NT2/D1 (cell line): ENCODE results near the gene SGK1.

ENCODE experiments used
- DNase-seq: peaks from one replicate; pipeline ENCODE4 v3.0.0-alpha.2; 2011; ENCODE audit warnings: low read depth, low spot score
- H3K27me3 ChIP-seq: 2 replicates; pipeline ENCODE4 v1.6.0; 2011; ENCODE audit warnings: mild to moderate bottlenecking; ENCODE audit not compliant: insufficient read length, insufficient read depth
- H3K36me3 ChIP-seq: 2 replicates; pipeline ENCODE4 v1.6.1; 2011; ENCODE audit warnings: mild to moderate bottlenecking, low read length, mixed read lengths; ENCODE audit not compliant: insufficient read depth, insufficient read length
- H3K4me1 ChIP-seq: 2 replicates; pipeline ENCODE4 v1.5.1; 2011; ENCODE audit not compliant: insufficient read depth, insufficient read length
- H3K4me3 ChIP-seq: 2 replicates; pipeline ENCODE4 v1.5.1; 2011; ENCODE audit warnings: low read depth; ENCODE audit not compliant: insufficient read length
- H3K9ac ChIP-seq: 2 replicates; pipeline ENCODE4 v1.6.0; 2011; ENCODE audit warnings: low read depth; ENCODE audit not compliant: insufficient read length
- H3K9me3 ChIP-seq: 2 replicates; pipeline ENCODE4 v1.5.1; 2011; ENCODE audit warnings: mild to moderate bottlenecking, low read length; ENCODE audit not compliant: insufficient read depth
- SUZ12 ChIP-seq: IDR thresholded peaks from 2 replicates; pipeline ENCODE4 v1.6.1; 2011; ENCODE audit not compliant: insufficient read length, insufficient read depth; ENCODE audit errors: extremely low read depth
- YY1 ChIP-seq: IDR thresholded peaks from 2 replicates; pipeline ENCODE4 v1.6.1; 2011; ENCODE audit not compliant: insufficient read length, insufficient read depth
- ZNF274 ChIP-seq: IDR thresholded peaks from 2 replicates; pipeline ENCODE4 v1.6.1; 2011; ENCODE audit warnings: mild to moderate bottlenecking, low read depth, low read length

SGK1 gene

GRCh38 chr6:134178161-134179044, 139.5 kb downstream of the SGK1 start:
- H3K4me3 ChIP-seq = peak overlapping the region; percentile 18
- H3K4me1 ChIP-seq = no peaks in the 10 kb centered on the region
- no peak overlapping the region for H3K9ac ChIP-seq
- no peak for TF ChIP-seq YY1
- no peak for TF ChIP-seq SUZ12
- TF ChIP-seq ZNF274 = no peak
- DNase-seq = peak; percentile 82
- peaks cover 3% of the 10 kb centered on the region for H3K36me3 ChIP-seq
- H3K9me3 ChIP-seq = no peaks in the 10 kb centered on the region
- peaks cover 18% of the 10 kb centered on the region for H3K27me3 ChIP-seq

- Histone ChIP-seq H3K9ac (no peak overlapping the region), H3K4me1 (no peaks in the 10 kb centered on the region)
Measured at GRCh38 chr6:134177753-134178160, 140.2 kb downstream of the SGK1 start.

GRCh38 chr6:134177236-134177635, 140.7 kb downstream of the SGK1 start:
- no peak overlapping the region for H3K9ac ChIP-seq
- H3K9me3 ChIP-seq = no peaks in the 10 kb centered on the region
- H3K27me3 ChIP-seq = peaks cover 18% of the 10 kb centered on the region
- no peak overlapping the region for H3K4me3 ChIP-seq
- no peaks in the 10 kb centered on the region for H3K4me1 ChIP-seq
- no peak for TF ChIP-seq SUZ12
- TF ChIP-seq ZNF274 = no peak
- no peak for TF ChIP-seq YY1
- DNase-seq = no peak
- peaks cover 15% of the 10 kb centered on the region for H3K36me3 ChIP-seq

More at GRCh38 chr6:134177753-134178160, 140.2 kb downstream of the SGK1 start:
- DNase-seq = no peak
- H3K27me3 ChIP-seq = peaks cover 18% of the 10 kb centered on the region
- peaks cover 10% of the 10 kb centered on the region for H3K36me3 ChIP-seq
- TF ChIP-seq SUZ12 (no peak), YY1 (no peak)
- H3K9me3 ChIP-seq = no peaks in the 10 kb centered on the region
- H3K4me3 ChIP-seq = no peak overlapping the region

- no peaks in the 10 kb centered on the region for H3K9me3 ChIP-seq
- TF ChIP-seq YY1 = no peak
- H3K4me3 ChIP-seq = peak overlapping the region; percentile 44
- H3K36me3 ChIP-seq = peaks cover 23% of the 10 kb centered on the region
- H3K27me3 ChIP-seq = peaks cover 18% of the 10 kb centered on the region
- no peaks in the 10 kb centered on the region for H3K4me1 ChIP-seq
- DNase-seq = no peak
- peak overlapping the region; percentile 83 for H3K9ac ChIP-seq
Measured at GRCh38 chr6:134176264-134176975, 141.5 kb downstream of the SGK1 start.

- Histone ChIP-seq H3K4me3 (peak overlapping the region; percentile 44), H3K27me3 (peaks cover 18% of the 10 kb centered on the region), H3K9ac (peak overlapping the region; percentile 83), H3K4me1 (no peaks in the 10 kb centered on the region), H3K9me3 (no peaks in the 10 kb centered on the region), H3K36me3 (peaks cover 30% of the 10 kb centered on the region)
- TF ChIP-seq ZNF274 = no peak
- no peak for TF ChIP-seq YY1
- no peak for TF ChIP-seq SUZ12
- no peak for DNase-seq
Measured at GRCh38 chr6:134175532-134176263, 142.2 kb downstream of the SGK1 start.

- Histone ChIP-seq H3K36me3 (peaks cover 38% of the 10 kb centered on the region), H3K27me3 (peaks cover 18% of the 10 kb centered on the region), H3K9me3 (no peaks in the 10 kb centered on the region), H3K4me1 (no peaks in the 10 kb centered on the region), H3K4me3 (peak overlapping the region; percentile 64), H3K9ac (peak overlapping the region; percentile 83)
- no peak for DNase-seq
- no peak for TF ChIP-seq ZNF274
- TF ChIP-seq YY1 = no peak
- TF ChIP-seq SUZ12 = no peak
Measured at GRCh38 chr6:134174672-134175531, 143.0 kb downstream of the SGK1 start.
